COLO829 (cell line): ENCODE measurements around the gene KRT33B.

ENCODE experiments used
- DNase-seq: peaks from one replicate; pipeline ENCODE4 v3.0.0; 2012; ENCODE audit warnings: low spot score

Gene KRT33B

DNA sequence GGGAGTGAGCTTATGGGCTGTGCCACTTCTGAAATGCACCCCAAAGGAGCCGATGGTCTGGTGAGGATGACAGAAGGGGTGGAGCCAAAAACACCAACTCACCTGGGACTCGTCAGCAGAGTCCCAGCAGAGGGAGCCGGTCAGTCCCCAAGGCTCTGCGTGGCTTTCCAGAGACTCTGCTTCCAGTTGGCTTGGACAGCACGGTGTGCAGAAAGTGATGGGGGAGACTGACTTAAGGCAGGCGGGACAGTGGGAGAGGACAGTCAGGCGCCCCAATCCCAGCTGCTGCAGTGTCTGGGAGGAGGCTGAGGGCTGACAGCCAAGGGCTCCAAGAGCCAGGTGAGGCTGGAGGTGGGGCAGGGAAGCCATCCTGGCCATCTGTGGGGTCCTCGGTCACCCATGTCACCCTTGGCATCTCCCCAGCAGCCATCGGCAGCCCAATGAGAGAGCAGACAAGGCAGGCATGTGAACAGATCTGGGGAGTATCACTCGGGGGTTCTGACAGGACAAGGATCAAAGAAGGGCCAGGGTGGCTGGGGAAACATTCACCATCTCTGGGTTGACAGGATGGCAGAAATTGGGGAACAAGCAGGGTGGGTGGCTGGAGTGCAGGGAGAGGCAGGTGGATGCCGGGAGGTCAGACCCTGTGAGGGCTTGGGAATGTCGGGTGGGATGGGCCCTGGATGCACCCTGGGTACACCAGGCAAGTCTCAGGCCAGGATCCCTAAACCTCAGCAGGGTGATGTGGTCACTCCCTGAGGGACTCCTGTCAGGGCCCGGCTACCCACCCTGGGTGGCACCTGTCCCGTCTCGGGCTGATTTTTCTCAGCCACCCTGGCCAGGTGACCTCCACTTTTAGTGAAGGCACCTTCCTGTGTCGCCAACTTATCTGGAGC lies 45.2 kb downstream of the KRT33B start:
- no peak for DNase-seq

GRCh38 chr17:41322903-41323895 lies 46.4 kb downstream of the KRT33B start:
- no peak for DNase-seq

GRCh38 chr17:41322094-41322902 lies 47.3 kb downstream of the KRT33B start:
- DNase-seq: peak; percentile 34

DNA sequence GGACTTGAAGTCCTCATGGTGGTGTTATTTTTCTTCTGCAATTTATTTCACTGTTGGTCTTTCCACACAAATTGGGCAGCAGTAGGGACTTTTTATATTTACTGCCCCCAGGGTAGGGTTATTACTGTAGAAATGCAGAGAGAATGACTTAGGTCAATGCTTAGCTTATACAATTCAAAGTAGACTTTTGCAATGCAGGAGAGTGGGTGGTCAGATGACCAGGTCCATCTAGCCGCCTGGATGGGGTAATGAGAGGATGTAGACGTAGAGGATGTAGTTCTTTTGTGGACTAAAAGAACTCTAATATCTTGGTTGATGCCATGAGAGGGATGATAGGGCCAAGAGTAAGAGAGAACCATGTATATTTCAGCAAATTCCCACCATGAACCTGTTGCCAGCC lies 51.4 kb downstream of the KRT33B start:
- no peak for DNase-seq

DNA sequence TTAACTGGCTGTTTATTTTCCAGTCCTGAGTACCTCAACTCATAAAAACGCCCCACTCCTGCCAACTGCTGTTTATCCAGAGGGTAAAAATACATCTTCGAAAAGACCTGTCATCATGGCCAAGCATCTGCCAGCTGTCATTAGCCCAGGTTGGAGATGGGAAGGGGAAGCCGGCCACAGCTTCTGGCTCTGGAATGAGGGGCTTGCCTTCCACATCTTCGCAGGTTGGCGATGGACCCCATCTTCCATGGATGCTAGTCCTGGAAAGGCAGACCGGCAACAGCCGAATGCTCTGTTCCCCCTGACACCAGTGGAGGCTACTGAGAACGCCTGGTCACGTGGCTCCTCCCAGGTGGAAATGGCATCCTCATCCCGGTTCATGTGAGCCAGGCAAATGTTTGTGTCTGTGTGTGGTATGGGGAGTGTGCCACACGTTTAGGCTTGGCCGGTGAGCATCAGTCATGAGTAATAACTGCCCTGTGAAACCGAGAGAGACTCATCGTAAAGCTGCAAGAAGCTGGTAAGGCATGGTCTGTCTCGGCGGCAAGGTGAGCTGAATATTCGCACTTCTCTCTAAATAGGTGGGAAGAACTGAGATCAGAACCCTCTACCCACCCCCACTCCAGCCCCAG lies 53.7 kb downstream of the KRT33B start:
- DNase-seq: no peak

- DNase-seq: no peak
Measured at GRCh38 chr17:41315204-41315794, 54.3 kb downstream of the KRT33B start, which contains the start of gene KRTAP17-1. KRTAP17-1 (minus strand) TSS chr17:41315710; CDS start chr17:41315650, 60 bp downstream.
